Panc1 (cell line): Measurements from ENCODE around the gene ARHGAP31. TPM values are rescaled to one million over a fixed set of nuclear protein-coding genes. Genes with fewer than 3 reads are reported as not detected.
"Not testable (repeated sequence)": the region's sequence is repeated elsewhere in the genome, so short reads cannot be mapped to it uniquely, and the experiment has no call there.

Experiments
- ATAC-seq: fragments of 200-7000 bp; cut with Tn5 transposase; 2 replicates; pipeline ENCODE4 v1.9.1; 2020; ENCODE audit warnings: mild to moderate bottlenecking, moderate library complexity
- BruUV-seq: library from RNA; stranded (reverse); fragments of 400-500 nt; replicated peaks from 2 replicates; lab custom pipeline; 2021; lab: Mats Ljungman, UMichigan
- CTCF ChIA-PET: fragments of 300-600 bp; sonication (Branson Sonifier 250); formaldehyde crosslinking; loops from one replicate; lab custom pipeline; 2022; ENCODE audit warnings: antibody characterized with exemption; lab: Charles Lee
- POLR2A ChIA-PET: fragments of 300-600 bp; sonication (Branson Sonifier 250); formaldehyde crosslinking; loops from one replicate; lab custom pipeline; 2022; ENCODE audit warnings: antibody characterized with exemption; lab: Charles Lee
- DNase-seq: peaks from one replicate; pipeline ENCODE4 v3.0.0-alpha.2; 2010; ENCODE audit warnings: low read depth, low spot score
- H3K27ac ChIP-seq: 2 replicates; pipeline ENCODE4 v1.5.1; 2011; ENCODE audit warnings: mild to moderate bottlenecking, low read length, inconsistent platforms
- H3K27me3 ChIP-seq: fragments of 200-500 bp; sonication (Bioruptor generic); 2 replicates; pipeline ENCODE4 v1.6.0; 2014; ENCODE audit warnings: low read length, inconsistent platforms; ENCODE audit not compliant: control insufficient read depth, insufficient read depth
- H3K36me3 ChIP-seq: fragments of 200-500 bp; sonication (Bioruptor generic); 2 replicates; pipeline ENCODE4 v1.5.1; 2014; ENCODE audit warnings: inconsistent platforms, mild to moderate bottlenecking, low read length, moderate library complexity; ENCODE audit not compliant: control insufficient read depth, insufficient read depth
- H3K4me1 ChIP-seq: 2 replicates; pipeline ENCODE4 v1.5.1; 2011; ENCODE audit warnings: inconsistent platforms, mild to moderate bottlenecking, low read length, moderate library complexity; ENCODE audit not compliant: control insufficient read depth, insufficient read depth
- H3K4me3 ChIP-seq, 2 experiments: 2 replicates each; pipeline ENCODE4 v1.5.1; 2011 to 2012; ENCODE audit warnings: low read depth in 2 of 2, low read length in 2 of 2, mild to moderate bottlenecking in 2 of 2, inconsistent platforms in 1 of 2, moderate library complexity in 1 of 2
- H3K9me3 ChIP-seq: fragments of 200-500 bp; sonication (Bioruptor generic); 2 replicates; pipeline ENCODE4 v1.5.1; 2014; ENCODE audit warnings: low read depth, mild to moderate bottlenecking, inconsistent platforms, low read length, moderate library complexity; ENCODE audit not compliant: control insufficient read depth, insufficient read depth
- CTCF ChIP-seq: fragments of 450-650 bp; IDR thresholded peaks from 2 replicates; pipeline ENCODE4 v1.5.1; 2017; ENCODE audit warnings: mild to moderate bottlenecking
- POLR2AphosphoS5 ChIP-seq: IDR thresholded peaks from 2 replicates; pipeline ENCODE4 v1.6.1; 2012; ENCODE audit warnings: mild to moderate bottlenecking, low read depth, low read length, moderate library complexity
- REST ChIP-seq, 2 experiments: IDR thresholded peaks; 2 replicates each; pipeline ENCODE4 v1.6.1; 2011 to 2012; ENCODE audit warnings: low read depth in 2 of 2, control low read depth in 1 of 2, low read length in 1 of 2, mild to moderate bottlenecking in 1 of 2, moderate library complexity in 1 of 2; ENCODE audit not compliant: insufficient read depth in 1 of 2
- SIN3A ChIP-seq: IDR thresholded peaks from 2 replicates; pipeline ENCODE4 v1.6.1; 2012; ENCODE audit warnings: low read depth, mild to moderate bottlenecking, low read length, moderate library complexity, borderline replicate concordance; ENCODE audit not compliant: insufficient read depth
- TCF7L2 ChIP-seq: IDR thresholded peaks from 2 replicates; pipeline ENCODE4 v1.6.1; 2011; ENCODE audit warnings: mild to moderate bottlenecking, low read depth, low read length, inconsistent platforms
- in situ Hi-C: cut with HindIII; loops from 2 replicates; pipeline ENCODE4 v1.10.0; 2016; ENCODE audit warnings: low sequenced_read_pairs, low pct_unique_long_range_greater_than_20kb
- intact Hi-C: fragments of 100-400 bp; cut with micrococcal nuclease; formaldehyde crosslinking; loops from one replicate; pipeline ENCODE4 v1.10.0; 2022; ENCODE audit not compliant: unreplicated experiment
- total RNA-seq: library from RNA; stranded (reverse); gene quantifications from one replicate; pipeline ENCODE4 v1.2.1, GENCODE V29; 2021; ENCODE audit not compliant: unreplicated experiment

Gene ARHGAP31
- total RNA-seq, 1 experiment from 2014 or later = 7.6 TPM

- ATAC-seq = no peak
- CTCF ChIA-PET = no interaction called here
- no peaks in the 10 kb centered on the region for H3K9me3 ChIP-seq
- in situ Hi-C loops = no loop called here
- no peak overlapping the region for H3K27ac ChIP-seq
- DNase-seq = no peak
- POLR2A ChIA-PET = no interaction called here
- TF ChIP-seq POLR2AphosphoS5 = no peak
- H3K36me3 ChIP-seq = no peaks in the 10 kb centered on the region
- intact Hi-C loops = no loop called here
- BruUV-seq = no TSS peak
- no peak overlapping the region for H3K4me3 ChIP-seq
- H3K27me3 ChIP-seq = no peaks in the 10 kb centered on the region
- peaks cover 7% of the 10 kb centered on the region for H3K4me1 ChIP-seq
Measured at GRCh38 chr3:119318876-119319275, 24.7 kb downstream of the ARHGAP31 start.

- DNase-seq (no peak), ATAC-seq (no peak)
- no peaks in the 10 kb centered on the region for H3K9me3 ChIP-seq
- no peak overlapping the region for H3K27ac ChIP-seq
- CTCF ChIA-PET = no interaction called here
- H3K36me3 ChIP-seq = no peaks in the 10 kb centered on the region
- no peak overlapping the region for H3K4me3 ChIP-seq
- no TSS peak for BruUV-seq
- intact Hi-C loops (no loop called here), in situ Hi-C loops (no loop called here)
- H3K4me1 ChIP-seq = peaks cover 7% of the 10 kb centered on the region
- POLR2A ChIA-PET = no interaction called here
- H3K27me3 ChIP-seq = no peaks in the 10 kb centered on the region
- TF ChIP-seq TCF7L2 (no peak), CTCF (no peak), REST (IDR thresholded peaks at IDR 0.05; ENCODE audit: insufficient read depth in 1 of 2, low read depth in 2 of 2, low read length in 1 of 2) (no peak), POLR2AphosphoS5 (no peak), SIN3A (no peak)
Measured at GRCh38 chr3:119319311-119319710, 25.1 kb downstream of the ARHGAP31 start.

- CTCF ChIA-PET, H3K27ac ChIP-seq, POLR2A ChIA-PET, H3K4me3 ChIP-seq, H3K4me1 ChIP-seq, ATAC-seq, H3K36me3 ChIP-seq, intact Hi-C loops, H3K9me3 ChIP-seq, in situ Hi-C loops, H3K27me3 ChIP-seq, BruUV-seq, DNase-seq: not testable (repeated sequence)
Measured at GRCh38 chr3:119320785-119321184, 26.6 kb downstream of the ARHGAP31 start.
